ENCODE results near the gene MLLT3. TPM values are rescaled to one million over a fixed set of nuclear protein-coding genes. Genes with fewer than 3 reads are reported as not detected.

The MLLT3 gene
- total RNA-seq, 1 experiment from 2014 or later = 7.0 TPM

GRCh38 chr9:20651939-20652338 lies 29.6 kb upstream of the MLLT3 start:
- TF ChIP-seq FOXP4 (CRISPR knock-in tag; IDR thresholded peaks at IDR 0.05) (no peak), NFYB (CRISPR knock-in tag; conservative IDR thresholded peaks at IDR 0.05; ENCODE audit: low read depth) (no peak), NFE2L1 (CRISPR knock-in tag; IDR thresholded peaks at IDR 0.05) (no peak), ZNF423 (CRISPR knock-in tag; IDR thresholded peaks at IDR 0.05) (no peak), ZNF219 (CRISPR knock-in tag; IDR thresholded peaks at IDR 0.05; ENCODE audit: borderline replicate concordance) (no peak), MAX (CRISPR knock-in tag; IDR thresholded peaks at IDR 0.05) (no peak), HMGXB4 (CRISPR knock-in tag; IDR thresholded peaks at IDR 0.05) (no peak), GABPB1 (CRISPR knock-in tag; IDR thresholded peaks at IDR 0.05) (no peak), ZNF416 (CRISPR knock-in tag; IDR thresholded peaks at IDR 0.05) (no peak), PRDM15 (CRISPR knock-in tag; IDR thresholded peaks at IDR 0.05) (no peak), ESRRA (CRISPR knock-in tag; IDR thresholded peaks at IDR 0.05; ENCODE audit: borderline replicate concordance) (no peak), MYBL2 (CRISPR knock-in tag; IDR thresholded peaks at IDR 0.05) (no peak), EMX1 (CRISPR knock-in tag; IDR thresholded peaks at IDR 0.05) (no peak), ERG (CRISPR knock-in tag; IDR thresholded peaks at IDR 0.05) (no peak), PRRX2 (CRISPR knock-in tag; IDR thresholded peaks at IDR 0.05) (no peak), TP53 (CRISPR knock-in tag; IDR thresholded peaks at IDR 0.05) (no peak), E2F5 (CRISPR knock-in tag; IDR thresholded peaks at IDR 0.05) (no peak)
- H3K27me3 Mint-ChIP-seq (ENCODE audit: low read depth) = peaks cover 6% of the 10 kb centered on the region; the same call in 1 of the 2 replicates
- no peak overlapping the region for H3K4me3 Mint-ChIP-seq
- ATAC-seq (no peak), DNase-seq (ENCODE audit: low spot score) (no peak)
- H3K27ac Mint-ChIP-seq = no peak overlapping the region
- ChIA-PET CTCF (no interaction called here), POLR2A (no interaction called here)
- H3K4me1 Mint-ChIP-seq = no peaks in the 10 kb centered on the region
- peaks cover 4% of the 10 kb centered on the region; the same call in 1 of the 2 replicates for H3K36me3 Mint-ChIP-seq
- peaks cover 13% of the 10 kb centered on the region; the same call in 1 of the 2 replicates for H3K9me3 Mint-ChIP-seq
